Stimulated activated CD4-positive, alpha-beta T cell treated with anti-CD3 and anti-CD28 coated beads, Interleukin-1b, Interleukin-23, amount 100 ng/mL, for 4 hours (primary cell): Measurements from ENCODE around the gene GRAMD2A.

Experiments used
- DNase-seq, 2 donors: peaks; one replicate each; pipeline ENCODE4 v3.0.0-alpha.2; 2020; ENCODE audit warnings: low read depth in 2 of 2

GRAMD2A gene

GRCh38 chr15:72168131-72168807 lies 29.3 kb downstream of the GRAMD2A start:
- DNase-seq = no peak

- no peak for DNase-seq
Observed at GRCh38 chr15:72167445-72167844, 30.1 kb downstream of the GRAMD2A start.

- no peak for DNase-seq
Observed at GRCh38 chr15:72166716-72167417, 30.7 kb downstream of the GRAMD2A start.

GRCh38 chr15:72163719-72164118 lies 33.9 kb downstream of the GRAMD2A start:
- no peak for DNase-seq

- DNase-seq = no peak
Observed at GRCh38 chr15:72162569-72162968, 35.0 kb downstream of the GRAMD2A start.

GRCh38 chr15:72161361-72162132 lies 36.0 kb downstream of the GRAMD2A start:
- no peak for DNase-seq

- DNase-seq = no peak
Observed at GRCh38 chr15:72160696-72161245, 36.8 kb downstream of the GRAMD2A start.

- DNase-seq = no peak
Observed at GRCh38 chr15:72156928-72157327, 40.7 kb downstream of the GRAMD2A start.

- DNase-seq = peak; percentile 76 to 77
Observed at GRCh38 chr15:72155635-72156616, 41.7 kb downstream of the GRAMD2A start.

- no peak for DNase-seq
Observed at GRCh38 chr15:72155003-72155621, 42.5 kb downstream of the GRAMD2A start.

GRCh38 chr15:72154316-72154715 lies 43.3 kb downstream of the GRAMD2A start:
- no peak for DNase-seq

- DNase-seq = no peak
Observed at GRCh38 chr15:72153269-72154000, 44.2 kb downstream of the GRAMD2A start.

GRCh38 chr15:72147418-72147817 lies 50.2 kb downstream of the GRAMD2A start:
- DNase-seq = no peak

GRCh38 chr15:72146934-72147333 lies 50.7 kb downstream of the GRAMD2A start:
- DNase-seq = no peak

- DNase-seq = no peak
Observed at GRCh38 chr15:72146221-72146620, 51.4 kb downstream of the GRAMD2A start.

- no peak for DNase-seq
Observed at GRCh38 chr15:72141171-72142084, 56.2 kb downstream of the GRAMD2A start.

GRCh38 chr15:72140088-72140487 lies 57.5 kb downstream of the GRAMD2A start:
- DNase-seq = no peak

GRCh38 chr15:72139667-72140066 lies 57.9 kb downstream of the GRAMD2A start:
- DNase-seq = no peak
